ENCODE data around the gene SLC8A3.

- no peak for TF ChIP-seq REST (IDR thresholded peaks at IDR 0.05; ENCODE audit: insufficient read depth in 1 of 2, low read depth in 2 of 2, low read length in 1 of 2)
- no peak for TF ChIP-seq CTCF (IDR thresholded peaks at IDR 0.05)
- no peak for TF ChIP-seq POLR2AphosphoS5 (IDR thresholded peaks at IDR 0.05; ENCODE audit: low read depth, low read length)
Measured at GRCh38 chr14:70149596-70150165, 39.1 kb downstream of the SLC8A3 start.
